Fibroblast of villous mesenchyme (primary cell): ENCODE results near the gene SUSD1. TPM values are rescaled to one million over a fixed set of nuclear protein-coding genes. Genes with fewer than 3 reads are reported as not detected.

Experiments used
- DNase-seq: peaks from one replicate; pipeline ENCODE4 v3.0.0-alpha.2; 2010; ENCODE audit warnings: low read depth
- H3K4me3 ChIP-seq: 2 replicates; pipeline ENCODE4 v1.5.1; 2011; ENCODE audit warnings: low read depth, mild to moderate bottlenecking, low read length
- total RNA-seq: library from RNA; depleted of rRNA; stranded (reverse); fragments of >200 nt; gene quantifications from 2 replicates; pipeline ENCODE4 v1.2.3, GENCODE V29; 2012
- TF ChIP-seq, protein P1 (sequence below): IDR thresholded peaks from 2 replicates; pipeline ENCODE4 v1.5.1; 2012; ENCODE audit warnings: low read depth, mild to moderate bottlenecking, low read length; ENCODE audit not compliant: insufficient read depth

Gene SUSD1
- total RNA-seq, 1 donor: 29.8 TPM

DNA sequence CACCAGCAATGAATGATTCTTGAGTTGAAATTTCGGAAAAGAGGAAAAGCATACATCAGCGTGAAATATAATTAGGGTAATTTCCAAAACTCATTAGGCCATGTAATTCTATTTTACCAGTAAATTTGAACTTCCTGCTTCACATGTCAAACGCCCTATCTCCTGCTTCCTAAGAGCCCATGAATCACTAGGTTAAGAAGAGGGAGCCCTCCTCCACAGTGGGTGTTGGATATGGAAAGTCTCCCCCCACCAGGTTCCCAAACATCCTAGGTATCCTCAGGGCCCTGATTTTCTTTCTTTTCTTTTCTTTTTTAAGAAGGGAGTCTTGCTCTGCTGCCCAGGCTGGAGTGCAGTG, 115.2 kb downstream of the SUSD1 start:
- H3K4me3 ChIP-seq: no peak overlapping the region
- DNase-seq: no peak
- TF ChIP-seq, protein P1, sequence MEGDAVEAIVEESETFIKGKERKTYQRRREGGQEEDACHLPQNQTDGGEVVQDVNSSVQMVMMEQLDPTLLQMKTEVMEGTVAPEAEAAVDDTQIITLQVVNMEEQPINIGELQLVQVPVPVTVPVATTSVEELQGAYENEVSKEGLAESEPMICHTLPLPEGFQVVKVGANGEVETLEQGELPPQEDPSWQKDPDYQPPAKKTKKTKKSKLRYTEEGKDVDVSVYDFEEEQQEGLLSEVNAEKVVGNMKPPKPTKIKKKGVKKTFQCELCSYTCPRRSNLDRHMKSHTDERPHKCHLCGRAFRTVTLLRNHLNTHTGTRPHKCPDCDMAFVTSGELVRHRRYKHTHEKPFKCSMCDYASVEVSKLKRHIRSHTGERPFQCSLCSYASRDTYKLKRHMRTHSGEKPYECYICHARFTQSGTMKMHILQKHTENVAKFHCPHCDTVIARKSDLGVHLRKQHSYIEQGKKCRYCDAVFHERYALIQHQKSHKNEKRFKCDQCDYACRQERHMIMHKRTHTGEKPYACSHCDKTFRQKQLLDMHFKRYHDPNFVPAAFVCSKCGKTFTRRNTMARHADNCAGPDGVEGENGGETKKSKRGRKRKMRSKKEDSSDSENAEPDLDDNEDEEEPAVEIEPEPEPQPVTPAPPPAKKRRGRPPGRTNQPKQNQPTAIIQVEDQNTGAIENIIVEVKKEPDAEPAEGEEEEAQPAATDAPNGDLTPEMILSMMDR: no peak

DNA sequence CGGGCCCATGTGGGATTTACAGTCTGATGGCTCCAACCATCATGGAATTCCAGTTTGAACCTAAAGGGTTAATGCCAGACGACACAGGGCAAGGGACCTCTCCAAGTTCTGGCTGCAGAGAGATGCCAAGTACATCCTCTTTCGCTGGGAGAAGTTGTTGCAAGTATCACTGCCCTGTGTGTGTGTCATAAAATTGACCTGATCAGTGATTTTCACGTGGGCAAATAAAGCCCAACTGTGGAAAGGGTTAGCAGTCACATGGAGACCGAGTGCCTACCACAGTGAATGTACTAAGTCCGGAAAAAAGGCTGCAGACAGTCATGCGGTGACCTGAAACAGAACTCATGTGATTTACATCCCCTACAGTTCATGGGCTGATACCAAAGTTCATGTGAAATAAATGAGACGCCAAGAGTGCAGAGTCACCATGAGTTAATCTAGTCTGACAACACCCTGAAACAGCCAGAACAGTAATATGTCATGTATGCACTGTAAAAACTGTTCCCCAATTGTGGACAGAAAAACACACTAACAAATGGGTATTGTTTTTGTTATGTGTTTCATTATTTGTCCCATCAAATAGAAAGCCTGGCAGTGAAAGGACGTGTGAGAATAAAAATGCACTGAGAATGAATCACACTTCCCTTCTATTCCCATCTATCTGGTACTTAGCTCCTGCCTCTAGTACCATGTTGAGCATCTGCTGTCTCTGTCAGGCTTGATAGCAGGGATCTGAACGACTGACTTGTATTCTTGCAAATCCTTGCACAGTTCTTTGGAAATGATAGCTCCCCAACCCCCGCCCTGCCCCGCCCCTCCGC, 115.7 kb downstream of the SUSD1 start:
- TF ChIP-seq, protein P1: no peak

GRCh38 chr9:112056996-112057395, 118.1 kb downstream of the SUSD1 start:
- DNase-seq: no peak
- TF ChIP-seq, protein P1: no peak
- H3K4me3 ChIP-seq: no peak overlapping the region

More for the DNA sequence above, 115.7 kb downstream of the SUSD1 start:
- peak; percentile 90 for DNase-seq
- no peak overlapping the region for H3K4me3 ChIP-seq

DNA sequence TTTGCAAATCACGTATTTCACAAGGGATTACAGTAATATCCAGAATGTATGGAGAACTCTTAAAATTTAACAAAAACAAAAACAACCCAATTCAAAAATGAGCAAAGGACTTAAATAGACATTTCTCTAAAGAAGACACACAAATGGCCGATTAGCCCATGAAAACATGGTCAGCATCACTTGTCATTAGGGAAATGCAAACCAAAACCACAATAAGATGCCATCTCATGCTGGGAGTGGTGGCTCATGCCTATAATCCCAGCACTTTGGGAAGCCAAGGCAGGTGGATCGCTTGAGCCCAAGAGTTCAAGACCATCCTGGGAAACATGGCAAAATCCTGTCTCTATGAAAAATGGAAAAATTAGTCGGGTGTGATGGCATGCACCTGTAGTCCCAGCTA, 120.2 kb downstream of the SUSD1 start:
- H3K4me3 ChIP-seq: no peak overlapping the region
- TF ChIP-seq, protein P1: no peak
- DNase-seq: no peak

GRCh38 chr9:112051812-112052211, 123.3 kb downstream of the SUSD1 start:
- no peak overlapping the region for H3K4me3 ChIP-seq
- DNase-seq: no peak
- TF ChIP-seq, protein P1: no peak

GRCh38 chr9:112050544-112051475, 124.3 kb downstream of the SUSD1 start:
- DNase-seq: peak; percentile 98
- H3K4me3 ChIP-seq: no peak overlapping the region
- TF ChIP-seq, protein P1: no peak
